MV-4-11 (cell line): Measurements from ENCODE around the gene KDM1A.

ENCODE experiments used
- DNase-seq: peaks from one replicate; lab custom pipeline; 2025; lab: John Stamatoyannopoulos, UW

The KDM1A gene

DNA sequence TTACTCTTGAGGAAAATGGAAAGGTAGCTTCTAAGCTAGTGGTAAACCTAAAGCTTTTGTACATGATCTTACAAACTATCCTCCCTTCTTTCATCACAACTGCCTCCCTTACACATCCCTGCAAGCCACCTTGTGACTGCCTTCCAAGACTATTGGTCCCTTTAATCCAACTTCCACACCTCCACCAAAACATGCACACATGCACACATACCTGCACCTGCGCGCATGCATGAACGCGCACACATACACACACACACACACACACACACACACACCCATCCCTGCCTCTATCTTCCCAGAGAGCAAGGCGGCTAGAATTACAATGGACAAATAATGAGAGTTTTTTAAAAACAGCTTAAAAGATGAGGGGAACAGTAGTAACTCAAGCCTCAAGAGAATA lies 91.1 kb downstream of the KDM1A start:
- DNase-seq = no peak

DNA sequence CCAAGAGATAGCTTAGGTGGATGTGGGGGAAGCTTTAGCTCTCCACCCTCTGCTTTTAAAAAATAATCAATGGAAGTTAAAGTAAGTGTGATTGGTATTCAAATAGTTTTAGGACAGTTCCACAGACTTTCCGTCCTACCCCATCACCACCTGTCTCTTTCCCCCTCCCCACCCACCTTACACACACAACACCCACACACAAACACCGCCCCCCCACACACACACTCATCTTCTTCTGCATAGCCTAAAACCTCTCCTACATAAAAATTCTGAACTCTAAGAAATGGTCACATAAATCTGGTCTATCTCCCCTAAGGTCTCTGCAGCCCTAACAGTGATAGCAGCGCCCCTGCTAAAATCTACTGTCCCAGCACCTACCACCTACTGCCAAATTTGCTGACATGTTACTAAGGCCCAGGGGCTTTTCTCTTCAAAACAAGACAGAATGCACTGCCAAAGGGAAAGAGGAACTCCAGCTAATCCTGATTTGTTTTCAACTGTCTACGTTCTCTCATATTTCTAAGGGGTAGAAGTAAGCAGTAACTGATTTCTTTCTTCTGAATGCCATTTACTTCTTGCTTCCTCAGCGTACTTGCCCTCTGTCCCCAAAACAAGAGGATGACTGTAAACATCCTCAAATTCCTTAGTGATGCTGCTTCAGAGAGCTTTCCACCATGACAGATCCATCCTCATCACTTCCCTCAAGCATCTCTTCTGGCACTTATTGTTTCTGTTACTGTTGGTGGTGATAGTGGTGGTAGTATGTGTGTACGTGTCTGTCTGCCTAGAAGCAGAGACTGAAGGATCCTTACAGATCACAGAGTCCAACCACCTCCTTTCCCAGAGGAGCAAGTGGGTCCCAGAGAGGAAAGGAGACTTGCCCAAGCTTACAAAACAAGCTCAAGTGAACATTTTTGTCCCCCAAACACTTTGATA lies 92.6 kb downstream of the KDM1A start:
- peak; percentile 50 for DNase-seq

DNA sequence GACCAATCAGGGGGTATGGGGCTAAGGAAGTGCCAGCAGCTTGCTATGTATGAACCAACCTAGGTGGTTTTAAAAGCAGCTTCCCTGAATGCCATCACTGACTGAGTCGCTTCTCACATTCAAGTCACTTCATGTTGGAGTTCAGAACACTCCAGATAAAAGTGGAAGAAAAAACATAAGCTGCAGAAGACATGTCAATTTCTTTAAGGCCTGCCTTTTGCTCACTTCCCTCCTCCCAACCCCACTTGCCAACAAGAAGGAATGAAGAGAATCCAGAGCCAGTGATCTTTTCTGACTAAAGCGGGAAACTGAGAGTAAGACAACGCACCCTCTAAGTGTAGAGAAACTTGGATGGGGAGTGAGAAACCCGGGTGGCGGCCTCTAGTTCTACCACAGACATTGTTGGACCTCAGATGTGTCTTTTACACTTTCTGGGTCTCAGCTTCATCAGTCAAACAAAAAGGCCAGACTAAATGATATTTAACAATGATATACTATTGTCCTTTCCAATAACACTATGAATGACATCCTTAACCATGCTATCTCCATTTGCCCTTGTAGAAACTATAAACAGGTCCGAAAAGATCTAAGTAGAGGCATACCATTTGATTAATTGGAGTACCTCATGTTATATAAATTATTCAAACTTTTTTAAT lies 95.3 kb downstream of the KDM1A start:
- peak; percentile 27 for DNase-seq

DNA sequence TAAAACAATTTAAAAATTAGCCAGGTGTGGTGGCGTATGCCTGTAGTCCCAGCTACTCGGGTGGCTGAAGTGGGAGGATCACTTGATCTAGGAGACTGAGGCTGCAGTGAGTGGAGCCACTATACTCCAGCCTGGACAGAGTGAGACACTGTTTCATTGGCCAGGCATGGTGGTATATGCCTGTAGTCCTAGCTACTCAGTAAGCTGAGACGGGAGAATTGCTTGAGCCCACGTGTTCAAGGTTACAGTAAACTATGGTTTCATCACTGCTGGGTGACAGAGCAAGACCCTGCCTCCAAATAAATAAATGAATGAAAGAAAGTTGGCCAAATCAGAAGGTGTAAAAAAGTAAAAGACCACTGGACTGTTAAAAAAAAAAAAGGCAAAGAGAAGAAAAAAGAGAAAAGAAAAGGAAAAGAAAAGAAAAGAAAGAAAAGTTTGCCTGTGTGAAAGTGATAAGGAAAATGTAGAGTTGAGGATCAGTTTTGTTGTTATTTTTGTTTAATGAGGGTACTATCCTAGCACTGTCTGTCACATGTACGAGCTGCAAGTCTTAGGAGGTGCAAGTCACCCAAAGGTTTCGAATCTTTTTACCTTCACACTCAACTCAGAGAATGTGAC lies 97.1 kb downstream of the KDM1A start:
- no peak for DNase-seq

- DNase-seq = no peak
Observed at GRCh38 chr1:23116921-23117699, 97.8 kb downstream of the KDM1A start.

DNA sequence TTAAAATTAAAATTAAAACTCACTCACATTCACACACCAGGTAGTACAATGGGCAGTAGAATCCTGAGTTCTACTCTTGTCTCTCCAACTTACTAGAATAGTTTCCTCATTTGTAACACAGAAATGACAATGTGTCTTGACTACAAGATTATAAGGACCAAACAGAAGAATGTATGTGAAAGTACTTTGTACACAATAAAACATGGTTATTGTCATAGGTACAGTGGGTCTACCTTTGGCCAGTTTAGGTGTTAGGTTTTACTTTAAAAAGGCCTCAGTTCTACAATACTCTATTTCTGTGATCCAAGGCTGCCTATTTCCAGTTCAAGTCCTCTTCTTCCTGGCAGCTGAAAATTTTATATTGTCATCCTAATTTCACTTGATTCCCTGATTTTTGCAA lies 99.1 kb downstream of the KDM1A start:
- DNase-seq = no peak

DNA sequence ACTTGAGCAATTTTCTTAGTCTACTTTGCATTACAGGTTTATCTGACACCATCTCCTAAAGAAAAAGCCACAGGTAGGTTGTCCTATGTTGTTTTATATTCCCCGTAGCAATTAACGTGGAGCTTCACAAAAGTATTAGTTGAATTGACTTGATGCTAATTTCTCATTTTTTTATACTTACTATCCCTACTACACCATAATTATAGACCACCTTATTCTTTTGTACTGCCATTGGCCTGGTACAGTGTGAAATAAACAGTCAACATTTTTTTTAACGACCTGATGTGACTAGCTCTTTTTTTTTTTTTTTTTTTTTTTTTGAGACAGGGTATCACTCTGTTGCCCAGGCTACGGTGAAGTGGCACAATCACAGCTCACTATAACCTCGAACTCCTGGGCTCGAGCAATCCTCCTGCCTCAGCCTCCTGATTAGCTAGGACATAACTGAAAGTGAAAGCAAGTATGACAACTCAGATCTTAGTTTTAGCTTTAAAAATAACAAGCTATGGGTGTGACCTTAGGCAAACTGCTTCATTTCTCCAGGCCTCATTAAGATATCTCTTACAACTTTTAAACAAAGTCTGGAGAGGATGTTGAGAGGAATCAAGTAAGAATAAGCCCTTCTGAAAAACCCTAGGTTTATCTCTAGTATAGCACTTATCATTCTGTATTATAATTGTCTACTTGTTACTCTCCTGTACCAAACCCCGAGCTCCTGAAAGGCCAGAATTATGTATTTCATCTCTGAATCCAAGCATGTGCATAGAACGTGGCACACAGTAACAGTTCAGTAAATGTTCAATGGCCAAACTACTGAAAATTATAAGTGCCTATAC lies 99.9 kb downstream of the KDM1A start:
- peak; percentile 13 for DNase-seq

DNA sequence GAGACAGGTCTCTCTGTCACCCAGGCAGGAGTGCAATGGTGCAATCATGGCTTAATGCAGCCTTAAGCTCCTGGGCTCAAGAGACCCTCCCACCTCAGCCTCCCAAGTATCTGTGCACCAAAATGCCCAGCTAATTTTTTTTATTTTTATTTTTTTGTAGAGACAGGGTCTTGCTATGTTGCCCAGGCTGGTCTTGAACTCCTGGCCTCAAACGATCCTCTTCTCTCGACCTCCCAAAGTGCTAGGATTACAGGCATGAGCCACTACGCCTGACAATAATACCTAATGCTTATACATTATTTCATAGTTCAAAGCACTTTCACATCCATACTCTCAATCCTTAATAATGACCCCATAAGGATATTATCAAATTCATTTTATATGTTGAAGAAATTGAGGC lies 101.1 kb downstream of the KDM1A start:
- no peak for DNase-seq

DNA sequence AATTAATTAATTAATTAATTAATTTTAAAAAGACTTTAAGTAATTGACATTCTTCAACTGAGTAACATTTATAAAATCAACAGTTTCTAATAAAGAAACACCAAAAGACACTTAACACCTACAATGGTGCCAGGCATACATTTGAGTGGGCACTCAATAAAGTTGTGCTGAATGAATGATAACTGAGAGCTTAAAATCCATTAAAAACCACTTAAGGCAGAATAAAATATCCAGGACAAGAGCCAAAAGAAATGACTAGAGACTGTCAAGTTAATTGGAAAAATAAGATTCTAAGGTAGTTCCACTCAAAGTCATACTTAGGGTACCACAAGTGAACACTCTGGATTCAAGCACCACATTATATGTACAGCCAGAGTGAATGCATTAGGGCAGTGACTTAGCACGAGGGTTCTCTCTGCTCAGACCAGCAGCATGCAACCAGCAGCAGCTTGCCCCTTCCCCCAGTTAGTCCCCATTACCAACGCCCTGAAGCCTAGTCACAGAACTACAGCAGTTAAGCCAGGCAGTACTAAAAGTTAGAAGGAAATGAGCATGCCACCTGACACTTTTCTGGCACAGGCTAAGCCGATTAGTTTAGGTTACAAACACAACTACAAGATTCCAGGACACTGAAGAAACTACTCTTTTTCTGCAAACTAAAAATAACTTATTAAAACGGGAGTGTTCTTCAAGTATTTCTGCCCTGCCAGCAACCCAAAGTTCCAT lies 102.9 kb downstream of the KDM1A start:
- no peak for DNase-seq

- no peak for DNase-seq
Observed at GRCh38 chr1:23122796-23123195, 103.5 kb downstream of the KDM1A start.

GRCh38 chr1:23123528-23123927 lies 104.3 kb downstream of the KDM1A start:
- no peak for DNase-seq

DNA sequence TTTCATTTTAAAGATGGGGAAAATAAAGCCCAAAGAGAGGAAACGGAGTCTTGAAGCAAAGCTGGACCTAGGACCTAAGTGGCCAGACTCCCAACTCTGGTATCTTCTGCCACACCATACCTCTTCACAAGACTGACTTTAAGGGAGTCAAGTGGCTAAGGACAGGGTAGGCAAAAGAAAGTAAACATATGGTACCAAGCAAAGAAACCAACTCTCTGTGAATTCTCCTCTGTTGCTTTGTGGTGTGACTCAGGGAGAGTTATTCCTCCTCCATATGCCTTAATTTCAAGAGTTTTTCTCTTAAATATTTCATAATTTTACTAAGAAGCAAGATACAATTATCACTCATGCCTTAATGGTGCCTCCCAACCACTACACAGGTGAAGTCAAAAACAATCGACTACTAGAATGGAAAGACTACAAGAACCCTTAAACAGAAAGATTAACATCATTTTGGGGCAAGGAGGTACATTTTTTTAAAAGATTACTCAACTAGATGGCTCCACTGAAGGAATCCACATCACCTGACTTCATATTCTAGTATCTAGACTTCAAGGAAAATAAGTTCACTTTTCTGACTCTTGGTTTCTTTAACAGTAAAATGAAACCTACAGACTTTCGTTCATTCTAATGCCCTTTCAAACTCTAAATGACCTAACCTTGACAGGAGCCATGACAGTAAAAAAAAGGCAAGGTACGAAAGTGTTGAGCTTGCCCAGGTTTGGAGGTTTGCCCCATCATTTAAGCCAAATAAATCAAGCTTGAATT lies 105.2 kb downstream of the KDM1A start:
- no peak for DNase-seq

DNA sequence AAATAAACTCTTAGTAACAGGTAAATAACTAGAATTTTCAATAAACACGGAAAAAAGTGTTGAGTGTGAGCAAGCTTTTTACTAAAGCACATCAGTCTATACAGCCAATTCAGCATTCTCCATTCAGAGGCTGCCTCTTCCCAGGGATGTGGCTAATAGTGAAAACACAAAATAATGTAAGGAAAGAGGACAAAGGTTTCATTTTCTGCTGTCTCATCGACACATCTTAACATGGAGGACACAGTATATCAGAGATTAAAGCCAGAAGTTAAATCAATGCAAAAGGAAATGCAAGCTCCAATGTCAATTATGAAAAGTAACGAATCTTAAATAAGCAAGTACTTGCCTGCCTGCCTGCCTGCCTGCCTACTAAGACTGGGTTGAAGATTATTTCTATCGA lies 106.2 kb downstream of the KDM1A start:
- no peak for DNase-seq

DNA sequence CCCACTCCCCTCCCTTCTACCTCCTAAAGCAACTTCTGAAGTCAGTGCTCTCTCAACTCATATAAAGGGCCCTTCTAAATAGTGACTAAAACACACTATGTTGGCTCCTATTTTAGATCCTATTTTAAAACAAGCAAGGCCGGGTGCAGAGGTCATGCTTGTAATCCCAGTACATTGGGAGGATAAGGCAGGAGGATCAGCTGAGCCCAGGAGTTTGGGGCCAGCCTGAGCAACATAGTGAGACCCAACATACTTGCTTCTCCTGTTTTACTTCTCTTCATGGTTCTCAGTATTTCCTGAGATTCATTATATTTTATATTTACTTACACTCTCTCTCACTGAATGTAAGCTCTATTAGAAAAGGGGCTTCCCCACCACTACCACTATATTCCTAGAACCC lies 106.9 kb downstream of the KDM1A start:
- DNase-seq = no peak

GRCh38 chr1:23126801-23127200 lies 107.5 kb downstream of the KDM1A start:
- no peak for DNase-seq

GRCh38 chr1:23129846-23130245 lies 110.6 kb downstream of the KDM1A start:
- no peak for DNase-seq

DNA sequence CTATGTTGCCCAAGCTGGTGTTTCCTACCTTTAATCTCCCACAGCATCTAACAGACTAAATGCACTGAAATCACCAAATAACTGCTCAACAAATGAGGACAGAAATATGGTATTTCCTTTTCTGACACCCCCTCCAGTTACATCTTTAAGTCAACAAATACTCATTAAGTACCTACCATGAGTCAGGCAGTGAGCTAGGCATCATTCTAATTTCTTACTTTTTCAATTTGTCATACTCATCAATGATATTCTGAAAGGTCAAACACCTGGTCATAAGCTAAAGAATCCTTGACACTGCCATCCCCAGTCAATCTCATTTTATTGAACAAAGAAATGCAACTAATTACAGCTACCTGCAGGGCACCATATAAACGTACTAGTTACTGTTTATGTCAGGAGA lies 112.8 kb downstream of the KDM1A start:
- no peak for DNase-seq
